WERI-Rb-1 (cell line): ENCODE results near the gene ELMOD1.
A peak's percentile ranks its signal among the peaks of the same experiment; 100 is the strongest.

ENCODE experiments used
- DNase-seq: peaks from one replicate; pipeline ENCODE4 v3.0.0-alpha.2; 2020
- H3K27ac ChIP-seq: fragments of 250-450 bp; sonication (Bioruptor Pico); 2 replicates; pipeline ENCODE4 v1.5.1; 2020; ENCODE audit warnings: mild to moderate bottlenecking, moderate library complexity
- H3K27me3 ChIP-seq: fragments of 250-450 bp; sonication (Bioruptor Pico); 2 replicates; pipeline ENCODE4 v1.5.1; 2021; ENCODE audit warnings: mild to moderate bottlenecking, low read depth, moderate library complexity; ENCODE audit not compliant: insufficient read depth, severe bottlenecking
- H3K36me3 ChIP-seq: fragments of 250-450 bp; sonication (Bioruptor Pico); 2 replicates; pipeline ENCODE4 v1.5.1; 2020; ENCODE audit warnings: mild to moderate bottlenecking, moderate library complexity
- H3K4me3 ChIP-seq: 2 replicates; pipeline ENCODE4 v1.5.1; 2011; ENCODE audit warnings: low read depth, mild to moderate bottlenecking, control low read depth, low read length
- H3K9me3 ChIP-seq: fragments of 250-450 bp; sonication (Bioruptor Pico); 2 replicates; pipeline ENCODE4 v1.5.1; 2021; ENCODE audit warnings: mild to moderate bottlenecking, moderate library complexity; ENCODE audit not compliant: severe bottlenecking
- CTCF ChIP-seq: IDR thresholded peaks from 2 replicates; pipeline ENCODE4 v1.5.1; 2011; ENCODE audit warnings: low read depth, mild to moderate bottlenecking, control low read depth, inconsistent platforms, low read length

ELMOD1 gene

DNA sequence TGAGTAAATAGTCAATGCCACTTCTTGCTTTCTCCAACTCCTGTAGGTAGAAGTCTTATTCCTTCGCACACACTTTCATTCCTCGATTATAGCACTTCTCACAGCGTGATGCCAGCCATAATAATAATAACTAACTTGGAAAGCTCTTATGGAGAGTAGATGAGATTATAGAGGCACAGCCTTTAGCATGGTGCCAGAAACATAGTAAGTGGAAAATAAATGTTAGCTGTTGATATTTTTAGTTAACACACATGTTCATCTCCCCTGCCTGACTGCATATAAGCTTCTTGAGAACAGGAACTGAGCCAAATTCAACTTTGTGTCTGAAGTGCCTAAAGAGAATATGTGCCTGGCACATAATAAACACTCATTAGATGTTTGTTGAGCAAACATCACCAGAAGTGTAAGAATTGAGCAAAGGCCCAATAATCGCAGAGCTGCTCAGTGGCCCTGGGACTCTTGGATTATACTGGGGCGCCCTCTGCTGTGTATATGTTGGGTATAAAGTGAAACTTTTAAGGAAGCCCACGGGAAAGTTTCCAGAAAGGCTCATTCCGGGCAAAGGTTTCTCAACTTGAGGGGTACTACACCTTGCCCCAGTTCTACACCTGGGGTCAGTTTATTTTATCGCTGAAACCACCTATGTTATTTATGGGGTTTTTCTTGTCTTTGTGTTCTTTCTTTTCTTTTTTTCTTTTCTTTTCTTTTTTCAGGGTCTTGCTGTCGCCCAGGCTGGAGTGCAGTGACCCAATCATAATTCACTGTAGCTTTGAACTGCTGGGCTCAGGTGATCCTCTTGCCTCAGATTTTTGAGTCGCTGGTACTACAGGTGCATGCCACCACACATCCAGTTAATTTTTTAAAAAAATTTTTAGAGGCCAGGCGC is 98.6 kb downstream of the ELMOD1 start:
- peak; percentile 55 for DNase-seq
- peak; percentile 40; the same call in 1 of the 2 replicates for TF ChIP-seq CTCF
- no peaks in the 10 kb centered on the region for H3K36me3 ChIP-seq
- no peak overlapping the region for H3K27ac ChIP-seq
- no peaks in the 10 kb centered on the region for H3K9me3 ChIP-seq
- H3K4me3 ChIP-seq: no peak overlapping the region
- H3K27me3 ChIP-seq: no peaks in the 10 kb centered on the region

DNA sequence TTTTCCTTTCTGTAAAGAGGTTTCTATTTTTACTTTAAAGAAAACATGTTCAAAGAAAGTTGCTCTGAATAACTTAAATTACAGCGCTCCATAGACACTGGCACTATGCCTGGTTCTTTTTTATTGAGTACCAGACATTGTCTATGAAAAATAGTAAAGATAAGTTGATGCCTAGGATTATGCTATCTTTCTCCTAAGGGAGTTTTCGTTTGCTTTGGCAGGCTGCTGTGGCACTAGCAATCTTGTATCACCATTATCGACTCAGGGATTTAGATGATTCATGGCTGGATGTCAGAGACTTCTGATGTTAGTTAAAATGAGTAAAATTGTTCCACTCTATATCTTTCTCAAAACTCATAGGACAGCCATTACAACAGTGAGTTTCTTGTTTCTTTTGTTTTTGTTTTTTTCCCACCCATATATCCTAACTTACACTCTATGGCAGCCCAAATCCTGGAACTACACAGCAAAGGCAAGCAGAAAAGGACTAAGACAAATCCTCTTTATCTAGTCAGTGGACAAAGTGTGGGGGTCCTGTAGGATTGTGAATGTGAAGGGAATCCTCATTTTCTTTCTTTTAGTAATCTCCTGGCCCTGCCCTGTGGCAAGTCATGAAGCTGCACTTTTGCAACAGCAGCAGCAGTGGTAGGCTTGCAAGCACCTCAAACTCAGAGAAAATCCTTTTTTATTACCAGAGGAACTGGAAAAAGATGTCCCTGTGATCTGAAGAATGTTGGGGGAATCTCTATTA is 100.2 kb downstream of the ELMOD1 start:
- H3K4me3 ChIP-seq: no peak overlapping the region
- no peak for DNase-seq
- H3K36me3 ChIP-seq: no peaks in the 10 kb centered on the region
- TF ChIP-seq CTCF: no peak
- H3K9me3 ChIP-seq: no peaks in the 10 kb centered on the region
- H3K27ac ChIP-seq: no peak overlapping the region
- no peaks in the 10 kb centered on the region for H3K27me3 ChIP-seq

- DNase-seq: no peak
- Histone ChIP-seq H3K27ac (no peak overlapping the region), H3K4me3 (no peak overlapping the region), H3K27me3 (no peaks in the 10 kb centered on the region), H3K36me3 (no peaks in the 10 kb centered on the region), H3K9me3 (no peaks in the 10 kb centered on the region)
- no peak for TF ChIP-seq CTCF
Observed at GRCh38 chr11:107695446-107695845, 104.5 kb downstream of the ELMOD1 start.

DNA sequence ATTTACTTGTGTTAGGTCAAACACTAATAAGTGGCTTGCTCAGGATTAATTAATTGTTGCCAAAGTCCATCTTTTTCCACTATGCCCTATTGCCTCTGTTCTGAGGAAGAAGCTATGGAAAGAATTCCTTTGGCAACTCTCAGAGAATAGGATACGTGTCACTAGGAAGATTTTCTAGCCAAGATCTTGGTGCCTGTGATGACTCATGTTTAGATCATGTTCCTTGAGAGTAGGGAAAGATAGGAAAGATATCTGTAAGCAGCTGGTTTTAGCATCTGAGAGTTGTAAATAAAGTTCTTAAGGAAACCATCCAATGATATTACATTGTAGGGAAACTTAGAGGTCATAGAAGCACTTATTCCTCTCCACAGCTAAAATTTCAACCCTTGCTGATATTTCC is 105.2 kb downstream of the ELMOD1 start:
- H3K9me3 ChIP-seq: no peaks in the 10 kb centered on the region
- no peaks in the 10 kb centered on the region for H3K27me3 ChIP-seq
- no peak for TF ChIP-seq CTCF
- H3K27ac ChIP-seq: no peak overlapping the region
- H3K36me3 ChIP-seq: no peaks in the 10 kb centered on the region
- DNase-seq: no peak
- H3K4me3 ChIP-seq: no peak overlapping the region

DNA sequence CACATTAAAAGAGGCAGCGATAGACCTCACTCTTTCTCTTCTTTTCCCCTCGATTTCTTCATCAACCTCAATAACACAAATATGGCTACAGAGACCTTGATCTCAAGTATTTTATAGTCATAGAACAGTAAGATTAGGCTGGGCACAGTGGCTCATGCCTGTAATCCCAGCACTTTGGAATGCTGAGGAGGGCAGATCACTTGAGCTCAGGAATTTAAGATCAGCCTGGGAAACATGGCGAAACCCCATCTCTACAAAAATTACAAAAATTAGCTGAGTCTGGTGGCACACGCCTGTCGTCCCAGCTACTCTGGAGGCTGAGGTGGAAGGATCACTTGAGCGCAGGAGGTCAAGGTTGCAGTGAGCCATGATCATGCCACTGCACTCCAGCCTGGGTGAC is 106.3 kb downstream of the ELMOD1 start:
- Histone ChIP-seq H3K4me3 (no peak overlapping the region), H3K27me3 (no peaks in the 10 kb centered on the region), H3K9me3 (no peaks in the 10 kb centered on the region), H3K36me3 (no peaks in the 10 kb centered on the region), H3K27ac (no peak overlapping the region)
- no peak for TF ChIP-seq CTCF
- DNase-seq: no peak
